Frontal cortex (tissue), 4 donors: ENCODE data around the gene RBM20. TPM values are rescaled to one million over a fixed set of nuclear protein-coding genes. Genes with fewer than 3 reads are reported as not detected.
"Not testable (repeated sequence)": the region's sequence is repeated elsewhere in the genome, so short reads cannot be mapped to it uniquely, and the experiment has no call there.

ENCODE experiments used
- DNase-seq, 2 donors: peaks; one replicate each; pipeline ENCODE4 v3.0.0; 2012; ENCODE audit warnings: low spot score in 2 of 2
- FAIRE-seq: peaks from 2 replicates; lab custom pipeline; 2012; peaks lifted over from hg19 to GRCh38; lab: Jason Lieb, UNC
- total RNA-seq: library from RNA; depleted of rRNA; stranded (reverse); fragments of >200 nt; gene quantifications from one replicate; pipeline ENCODE4 v1.2.3, GENCODE V29; 2014
- donor health status: control.
- donor health status: control.
- donor health status: control.

RBM20 gene
- total RNA-seq, 1 donor from 2014 or later: 0.41 TPM

DNA sequence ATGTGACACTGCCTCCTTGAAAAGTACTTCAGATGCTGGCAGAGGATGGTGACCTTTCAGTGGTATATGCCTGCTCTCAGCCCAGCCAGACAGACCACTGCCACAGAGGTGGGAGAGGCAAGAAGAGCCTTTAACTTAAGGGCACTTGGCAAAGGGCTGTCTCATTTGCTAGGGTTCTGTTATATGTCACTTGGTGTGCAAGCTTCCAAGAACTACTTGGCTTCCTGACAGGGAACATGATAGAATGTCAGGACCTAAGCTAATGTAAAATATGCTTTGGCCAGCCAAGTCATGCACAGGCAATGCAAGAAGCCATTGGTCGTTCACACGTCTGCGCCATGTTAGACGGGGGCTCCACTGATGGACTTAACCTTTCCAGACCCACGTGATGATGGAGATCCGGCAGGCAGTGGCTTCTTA lies 54.7 kb downstream of the RBM20 start:
- no peak for DNase-seq

GRCh38 chr10:110699859-110700468 lies 55.8 kb downstream of the RBM20 start:
- DNase-seq (no peak), FAIRE-seq (no peak)

More for the DNA sequence above, 54.7 kb downstream of the RBM20 start:
- no peak for FAIRE-seq

DNA sequence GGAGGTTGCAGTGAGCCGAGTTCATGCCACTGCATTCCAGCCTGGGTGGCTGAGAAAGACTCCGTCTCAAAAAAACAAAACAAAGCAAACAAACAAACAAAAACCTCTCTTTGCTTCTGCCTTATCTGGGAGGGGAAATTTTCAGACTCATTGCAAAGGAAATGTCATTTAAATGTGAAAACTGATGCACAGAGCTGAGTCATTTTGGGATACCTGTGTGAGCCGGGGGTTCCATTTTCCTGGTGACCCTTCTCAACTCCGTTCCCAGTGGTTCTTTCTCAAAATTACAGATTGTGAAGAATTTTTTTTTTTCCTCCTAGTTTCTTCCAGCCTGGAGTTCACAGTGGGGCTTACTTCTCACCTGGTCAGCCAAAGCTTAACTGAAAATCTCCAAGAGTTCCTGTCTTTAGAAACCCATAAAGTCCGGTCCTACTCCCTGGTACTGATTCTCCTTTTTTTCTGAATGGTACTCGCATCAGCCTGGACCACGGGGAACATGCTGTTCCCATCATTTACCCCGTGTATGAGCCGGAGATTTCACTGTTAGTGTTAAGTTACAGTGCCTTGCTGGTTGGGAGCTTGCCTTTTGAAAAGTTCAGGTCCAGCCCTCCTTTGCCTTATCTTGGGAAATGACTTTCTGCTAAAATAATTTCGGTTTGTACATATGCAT lies 56.9 kb downstream of the RBM20 start:
- FAIRE-seq: no peak
- no peak for DNase-seq

DNA sequence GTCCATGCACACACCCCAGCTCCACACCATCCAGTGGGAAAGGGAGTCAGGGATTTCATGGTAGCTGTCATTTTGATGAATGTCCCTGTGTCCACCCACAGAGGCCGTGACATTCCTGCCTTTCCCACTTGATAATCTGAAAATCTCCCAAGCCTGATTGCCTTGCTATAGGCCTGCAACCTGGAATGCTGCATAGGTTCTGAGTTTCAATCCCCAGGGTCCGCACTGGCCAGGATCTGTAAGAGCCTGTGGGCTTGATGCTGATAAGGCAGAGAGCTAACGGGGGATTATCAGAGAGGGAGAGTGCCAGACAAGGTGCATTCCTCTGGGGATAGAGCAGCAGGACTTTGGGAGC lies 57.5 kb downstream of the RBM20 start:
- FAIRE-seq: no peak
- no peak for DNase-seq

DNA sequence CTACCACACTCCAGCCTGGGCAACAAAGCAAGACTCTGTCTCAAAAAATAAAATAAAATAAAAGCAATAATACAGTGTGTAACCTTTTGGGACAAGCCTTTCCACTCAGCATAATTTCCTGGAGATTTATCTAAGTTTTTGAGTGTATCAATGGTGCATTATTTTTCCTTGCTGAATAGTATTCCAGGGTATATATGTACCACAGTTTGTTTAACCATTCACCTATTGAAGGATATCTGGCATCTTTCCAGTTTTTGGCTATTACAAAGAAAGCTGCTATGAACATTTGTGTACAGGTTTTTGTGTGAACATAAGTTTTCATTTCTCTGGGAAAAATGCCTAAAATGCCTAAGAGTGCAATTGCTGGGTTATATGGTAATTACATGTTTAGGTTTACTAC lies 59.9 kb downstream of the RBM20 start:
- DNase-seq (no peak), FAIRE-seq (no peak)

DNA sequence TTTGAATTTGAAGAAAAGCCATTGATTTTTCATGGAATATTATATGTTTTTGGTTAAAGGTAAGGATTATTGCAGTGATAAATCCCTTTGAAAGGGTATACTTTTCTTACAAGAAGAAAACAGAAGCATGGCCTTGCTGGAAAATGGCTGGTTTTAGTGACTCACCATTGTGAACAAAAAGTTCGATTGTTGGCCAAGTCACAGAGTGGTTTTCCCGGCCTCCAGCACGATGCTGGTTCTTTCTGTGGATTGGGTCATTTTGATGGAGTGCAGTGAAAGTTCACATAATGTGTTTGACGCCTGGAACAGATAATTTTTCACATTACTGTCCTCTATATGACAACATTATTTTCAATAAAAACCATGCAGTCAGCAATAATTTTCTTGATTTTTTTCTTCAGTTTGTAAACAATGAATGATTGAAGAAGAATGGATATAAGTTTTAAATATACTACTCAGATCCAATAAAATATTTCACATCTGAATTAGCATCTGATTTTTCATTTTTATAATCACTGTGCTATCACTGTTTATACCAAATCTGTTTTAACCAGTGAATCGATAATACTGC lies 60.9 kb downstream of the RBM20 start:
- FAIRE-seq (no peak), DNase-seq (no peak)

DNA sequence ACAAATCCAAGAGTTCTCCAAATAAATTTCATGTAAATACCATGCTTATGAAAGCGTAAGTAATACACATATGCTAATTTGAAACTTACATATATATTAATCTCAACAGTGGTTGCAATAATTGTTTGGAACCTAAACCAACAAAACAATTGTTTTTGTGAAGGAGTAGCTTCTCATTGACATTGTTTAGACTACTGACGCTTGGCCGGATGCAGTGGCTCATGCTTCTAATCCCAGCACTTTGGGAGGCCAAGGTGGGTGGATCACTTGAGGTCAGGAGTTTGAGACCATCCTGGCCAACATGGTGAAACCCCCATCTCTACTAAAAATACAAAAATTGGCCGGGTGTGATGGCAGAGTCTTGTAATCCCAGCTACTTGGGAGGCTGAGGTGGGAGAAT lies 61.5 kb downstream of the RBM20 start:
- not testable (repeated sequence) for FAIRE-seq, DNase-seq

DNA sequence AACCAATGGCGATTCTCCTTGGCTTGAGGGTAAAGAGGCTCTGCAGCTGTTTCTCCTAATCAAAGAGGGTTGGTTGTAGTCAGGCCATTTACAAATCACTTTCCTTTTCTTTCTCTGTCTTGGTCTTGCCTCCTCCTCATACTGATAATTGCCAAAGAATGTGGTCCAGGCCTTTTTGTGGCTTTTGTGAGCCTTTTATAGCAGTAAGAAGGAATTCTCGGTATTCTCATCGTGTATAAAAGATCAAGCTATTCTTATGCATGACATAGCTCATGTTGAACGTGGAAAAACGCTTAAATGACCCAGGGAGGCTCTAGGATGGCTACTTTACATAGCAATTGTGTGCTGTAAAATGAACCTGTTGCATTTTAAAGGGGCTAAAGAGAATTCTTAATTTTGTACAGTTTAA lies 62.6 kb downstream of the RBM20 start:
- DNase-seq: no peak
- FAIRE-seq: no peak

DNA sequence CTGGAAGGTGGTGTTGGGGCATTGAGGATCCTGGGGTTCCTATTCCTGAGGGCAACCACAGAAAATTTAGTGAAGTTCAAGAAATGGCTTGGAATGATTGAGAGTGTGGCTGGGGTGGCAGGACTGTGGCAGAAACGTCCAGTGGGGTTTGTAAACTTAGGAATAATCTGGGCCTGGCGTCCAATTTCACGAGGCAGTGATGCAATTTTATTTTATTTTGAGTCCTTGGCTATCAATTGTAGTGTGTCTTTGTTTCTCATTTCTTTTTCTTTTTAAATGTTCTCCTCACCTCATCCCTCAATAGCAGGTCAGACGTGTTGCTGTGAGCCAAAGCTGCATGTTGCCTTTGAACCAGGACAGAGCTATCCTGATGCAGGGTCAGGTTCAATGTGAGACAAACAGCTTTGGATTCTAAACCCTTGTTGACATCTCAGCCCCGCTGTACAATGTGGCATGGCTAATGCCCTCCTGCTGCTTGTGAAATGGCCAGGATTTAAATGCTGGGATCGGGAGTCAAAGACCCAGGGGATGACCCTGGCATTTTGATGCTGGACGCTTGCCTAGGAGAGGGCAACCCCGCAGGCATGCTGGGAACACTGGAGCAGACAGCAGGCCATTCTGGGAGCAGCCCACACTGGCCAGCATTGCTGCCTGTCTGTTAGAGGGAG lies 64.8 kb downstream of the RBM20 start:
- DNase-seq: no peak

DNA sequence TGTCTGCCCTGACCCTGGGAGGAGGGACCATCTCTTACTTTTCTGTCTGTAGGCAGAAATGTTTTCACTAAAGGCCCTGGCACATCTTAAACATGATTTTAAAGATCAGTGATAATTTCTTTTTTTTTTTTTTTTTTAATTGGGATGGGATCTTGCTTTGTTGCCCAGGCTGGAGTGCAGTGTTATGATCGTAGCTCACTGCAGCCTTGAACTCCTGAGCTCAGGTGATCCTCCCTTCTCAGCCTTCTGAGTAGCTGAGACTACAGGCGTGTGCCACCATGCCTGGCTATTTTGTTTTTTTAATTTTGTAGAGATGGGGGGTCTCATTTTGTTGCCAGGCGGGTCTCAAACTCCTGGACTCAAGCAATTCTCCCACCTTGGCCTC lies 65.3 kb downstream of the RBM20 start:
- no peak for FAIRE-seq
- DNase-seq: no peak

More for the DNA sequence above, 64.8 kb downstream of the RBM20 start:
- no peak for FAIRE-seq

DNA sequence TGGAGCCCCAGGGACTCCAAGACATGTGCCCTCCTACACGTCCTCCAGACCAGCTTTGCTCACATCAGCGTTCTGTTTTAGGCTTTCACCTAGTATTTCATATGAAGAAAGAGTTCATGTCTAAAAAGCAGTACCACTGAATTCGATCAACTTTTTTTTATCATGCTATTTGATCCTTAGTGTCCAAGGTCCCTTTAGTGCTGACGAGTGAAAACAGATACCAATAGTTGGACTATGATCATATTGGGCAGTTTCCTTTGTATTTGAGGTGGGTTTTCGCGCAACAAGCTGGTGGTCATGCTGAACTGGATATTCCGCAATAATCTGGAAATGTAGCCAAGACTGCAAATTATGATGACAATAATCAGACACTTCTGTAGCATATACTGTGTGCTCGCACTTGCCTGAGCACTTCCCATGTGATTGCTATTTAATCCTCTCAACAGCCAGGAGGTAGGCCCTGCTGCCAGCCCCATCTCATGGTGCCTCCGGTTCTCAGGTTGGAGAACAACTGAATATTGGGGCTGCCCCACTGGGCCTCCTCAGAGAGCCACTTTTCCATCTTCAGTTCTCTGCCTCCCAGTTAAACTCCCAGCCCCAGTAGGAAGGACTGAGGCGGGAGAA lies 65.9 kb downstream of the RBM20 start:
- no peak for FAIRE-seq

GRCh38 chr10:110710621-110711020 lies 66.5 kb downstream of the RBM20 start:
- FAIRE-seq: no peak

More for the DNA sequence above, 65.9 kb downstream of the RBM20 start:
- DNase-seq: no peak

DNA sequence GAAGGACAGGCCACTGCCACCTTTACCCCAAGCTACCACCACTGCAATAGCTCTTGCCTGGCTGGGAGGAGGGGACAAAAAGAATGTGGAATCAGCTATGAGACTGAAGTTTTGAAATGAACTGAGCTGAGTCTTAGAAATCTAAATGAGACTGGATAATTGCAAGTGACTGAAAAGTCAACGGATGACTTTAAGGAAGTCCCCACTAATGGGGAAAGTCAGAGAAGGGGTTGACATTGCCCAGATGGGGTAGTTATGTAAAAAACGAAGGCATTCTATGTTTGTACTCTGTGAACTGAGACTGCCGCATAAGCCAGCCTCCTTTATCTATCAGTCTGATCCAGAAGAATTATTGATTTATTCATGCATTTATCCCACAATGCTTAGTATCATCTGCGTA lies 67.2 kb downstream of the RBM20 start:
- DNase-seq (no peak), FAIRE-seq (no peak)

More at GRCh38 chr10:110710621-110711020, 66.5 kb downstream of the RBM20 start:
- DNase-seq: no peak

DNA sequence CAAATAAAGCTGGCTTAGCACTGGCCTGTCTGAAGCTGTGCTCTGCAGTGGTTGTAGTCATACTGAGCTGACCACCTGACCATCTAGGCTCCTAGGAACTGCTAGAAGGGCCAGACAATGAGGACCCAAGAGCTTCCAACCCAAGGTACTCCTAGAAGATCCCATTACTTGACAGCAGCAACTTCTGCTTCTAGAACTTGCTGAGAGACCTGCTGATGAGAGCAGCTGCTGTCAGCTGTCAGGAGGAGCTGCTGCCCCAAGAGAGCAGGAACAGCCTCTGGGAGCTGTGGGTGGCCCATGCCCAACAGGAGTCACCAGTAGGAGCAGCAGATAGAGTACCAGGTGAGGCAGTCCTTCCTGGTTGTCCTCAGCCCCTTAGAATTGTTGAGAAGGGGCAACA lies 70.2 kb downstream of the RBM20 start:
- DNase-seq: no peak
- no peak for FAIRE-seq

- DNase-seq (no peak), FAIRE-seq (no peak)
These were observed 73.8 kb downstream of the RBM20 start for GRCh38 chr10:110717781-110718589.

- DNase-seq (no peak), FAIRE-seq (no peak)
These were observed 77.4 kb downstream of the RBM20 start for GRCh38 chr10:110721406-110722038.

- DNase-seq (no peak), FAIRE-seq (no peak)
These were observed 79.2 kb downstream of the RBM20 start for GRCh38 chr10:110723224-110723891.

DNA sequence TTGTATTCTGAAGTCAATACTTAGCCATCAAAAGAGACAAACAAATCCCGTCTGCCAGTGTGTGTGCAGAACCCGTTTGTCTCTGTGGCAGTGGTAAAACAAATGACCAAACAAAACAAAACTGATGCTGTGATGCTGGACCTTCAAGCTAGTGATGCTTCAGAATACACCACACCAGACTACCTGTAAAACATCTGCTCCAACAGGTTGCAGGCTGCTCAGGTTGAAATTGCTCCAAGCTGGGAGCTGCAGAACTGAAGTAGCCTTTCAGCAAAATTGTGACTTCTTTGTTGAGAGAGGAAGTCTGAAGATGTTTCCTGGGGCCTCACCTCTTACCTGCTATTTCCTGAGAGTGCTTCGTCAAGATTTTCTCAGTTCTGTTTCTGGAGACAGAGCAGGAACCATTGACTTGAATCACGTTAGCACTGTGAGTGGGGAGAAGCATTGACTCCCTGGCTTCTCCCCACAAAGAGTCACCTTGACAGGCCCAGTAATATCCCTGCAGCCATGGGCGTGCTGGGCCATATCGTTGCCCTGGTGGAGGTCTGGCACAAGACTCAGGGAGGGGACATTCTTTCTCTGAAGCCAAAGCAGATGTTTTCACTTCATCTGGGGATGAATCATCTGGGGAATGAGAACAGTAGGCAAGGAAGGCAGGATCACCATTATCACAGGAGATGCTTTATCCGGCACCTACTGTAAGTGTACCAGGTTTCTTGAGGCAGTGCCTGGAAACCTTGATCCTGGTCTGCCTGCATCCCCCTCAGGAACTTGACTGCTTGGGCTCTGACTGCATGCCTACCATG lies 80.2 kb downstream of the RBM20 start:
- DNase-seq (no peak), FAIRE-seq (no peak)
